Heart right ventricle (tissue), 16 donors: ENCODE results near the gene HES6. TPM values are rescaled to one million over a fixed set of nuclear protein-coding genes. Genes with fewer than 3 reads are reported as not detected.

Experiments
- ATAC-seq, 8 donors: fragments of 200-7000 bp; cut with Tn5 transposase; one replicate each; pipeline ENCODE4 v1.9.1; 2020; ENCODE audit warnings: mild to moderate bottlenecking in 8 of 8, moderate library complexity in 8 of 8, moderate number of reproducible peaks in 1 of 8
- DNase-seq, 2 donors: peaks; one replicate each; pipeline ENCODE4 v3.0.0-alpha.2; 2020
- H3K27ac ChIP-seq, 10 donors: fragments of 200-600 bp; sonication (generic) in 2 of 10; one replicate each; pipeline versions ENCODE4 v1.5.0 to v1.8.0; 2020 to 2022; ENCODE audit warnings: mild to moderate bottlenecking in 3 of 10
- H3K27me3 ChIP-seq, 7 donors: fragments of 200-600 bp; one replicate each; pipeline ENCODE4 v1.8.0; 2021 to 2022; ENCODE audit warnings: mild to moderate bottlenecking in 2 of 7
- H3K36me3 ChIP-seq, 9 donors: fragments of 200-600 bp; sonication (generic) in 1 of 9; one replicate each; pipeline versions ENCODE4 v1.5.0 to v1.8.0; 2020 to 2022; ENCODE audit warnings: mild to moderate bottlenecking in 2 of 9
- H3K4me1 ChIP-seq, 9 donors: fragments of 200-600 bp; sonication (generic) in 1 of 9; one replicate each; pipeline versions ENCODE4 v1.5.0 to v1.8.0; 2020 to 2022; ENCODE audit warnings: mild to moderate bottlenecking in 4 of 9
- H3K4me3 ChIP-seq, 10 donors: fragments of 200-600 bp; sonication (generic) in 2 of 10; one replicate each; pipeline versions ENCODE4 v1.5.0 to v1.8.0; 2020 to 2022; ENCODE audit warnings: mild to moderate bottlenecking in 7 of 10, moderate library complexity in 2 of 10
- H3K9me3 ChIP-seq, 11 donors: fragments of 200-600 bp in 10 of 11; sonication (generic) in 2 of 11; one replicate each; pipeline versions ENCODE4 v1.5.0 to v1.8.0; 2013 to 2022; ENCODE audit warnings: mild to moderate bottlenecking in 2 of 11, control low read depth in 1 of 11, moderate library complexity in 1 of 11
- CTCF ChIP-seq, 9 donors: fragments of 200-600 bp; sonication (generic) in 2 of 9; IDR thresholded peaks; one replicate each; pipeline versions ENCODE4 v1.5.0 to v1.8.0; 2021 to 2022; ENCODE audit warnings: antibody characterized with exemption in 9 of 9, mild to moderate bottlenecking in 5 of 9, moderate library complexity in 1 of 9
- WGBS, 2 donors: extraction: QIAGEN DNeasy Blood & Tissue Kit; methylation state at CpG; one replicate each; pipeline ENCODE4 v1.1.7; 2013; ENCODE audit warnings: inconsistent platforms in 1 of 2; 5-methylcytosine and 5-hydroxymethylcytosine counted together
- intact Hi-C, 10 donors: fragments of 100-400 bp; cut with DNase I; formaldehyde crosslinking; loops; one replicate each; pipeline versions ENCODE4 v1.11.1 to v1.14.2; 2022
- polyA plus RNA-seq, 2 donors: library from polyadenylated mRNA; stranded (reverse); fragments of 200-250 nt; gene quantifications; one replicate each; pipeline ENCODE4 v1.2.3, GENCODE V29; 2013
- total RNA-seq, 10 donors: library from RNA; stranded (reverse); fragmentation: NEBNext Ultra II Directional in 3 of 10; extraction: Animal tissue kit (Norgen Biotek cat#: 25700) in 3 of 10; gene quantifications; one replicate each; pipeline versions ENCODE4 v1.2.1 to v1.2.4, GENCODE V29; 2021 to 2023
- donor health status: Arrhythmogenic right ventricular cardiomyopathy.
- donor health status: ischemic (EF 13 %, LVEDD 7.1; RV severe dilation, severe dysfunction).
- donor health status: healthy with polysubstance abuse.
- donor health status: DM: no; HTN: yes; CAD: no.
- donor health status: DM: no; HTN: no; CAD: no.
- donor health status: ischemic (EF 25% LVEDD 6.9; RV normal size, moderate dysfunction).
- donor health status: ischemic (EF 25% LVEDD 5.7; RV mildly dilated, moderate dysfunction).
- donor health status: healthy.
- donor health status: DM: yes; HTN: yes; CAD: no.
- donor health status: Ischemic cardiomyopathy.
- donor health status: ischemic (EF 35%, LVEDD 5.7; RV mildly dilated, moderate dysfunction).
- donor health status: nonischemic (EF 11% LVEDD 7.7; RV severe dilation, severe dysfunction).
- donor health status: DM: yes; HTN: yes; CAD: no.
- donor health status: PGD.
- donor health status: ischemic (EF 29% LVEDD 5.4; RV normal size, mild dysfunction).
- donor health status: nonischemic (EF 23%, LVEDD 6.1; RV moderate dilation, normal function).

The HES6 gene
- total and polyA plus RNA-seq, 12 donors, result 1.1 to 6.9 (median 2.1) TPM

- intact Hi-C loops, result no loop called here
- no peak overlapping the region for H3K4me3 ChIP-seq
- peaks cover 10 to 42% (median 31%) of the 10 kb centered on the region in 9 donors for H3K4me1 ChIP-seq
- H3K9me3 ChIP-seq, result no peaks in the 10 kb centered on the region
- WGBS, 2 donors, result 91% methylated on average over 5 of the region's 5 CpGs
- no peak for DNase-seq
- peaks cover 0 to 60% (median 19%) of the 10 kb centered on the region in 7 donors for H3K27me3 ChIP-seq
- no peak for ATAC-seq
- H3K36me3 ChIP-seq, result no peaks in the 10 kb centered on the region
- no peak for TF ChIP-seq CTCF (IDR thresholded peaks at IDR 0.05)
- no peak overlapping the region for H3K27ac ChIP-seq
Measured at GRCh38 chr2:238238311-238238765, 1.5 kb downstream of the HES6 start.

- peaks cover 0 to 60% (median 19%) of the 10 kb centered on the region in 7 donors for H3K27me3 ChIP-seq
- ATAC-seq (no peak), DNase-seq (no peak)
- peaks cover 5 to 34% (median 24%) of the 10 kb centered on the region in 9 donors for H3K4me1 ChIP-seq
- WGBS, 2 donors, result 79 to 90% methylated on average over 11 of the region's 11 CpGs
- H3K36me3 ChIP-seq, result no peaks in the 10 kb centered on the region
- intact Hi-C loops, result no loop called here
- no peak overlapping the region for H3K27ac ChIP-seq
- no peaks in the 10 kb centered on the region for H3K9me3 ChIP-seq
- H3K4me3 ChIP-seq, result no peak overlapping the region
- TF ChIP-seq CTCF (IDR thresholded peaks at IDR 0.05), result no peak
Measured at GRCh38 chr2:238237431-238238135, 2.3 kb downstream of the HES6 start.

- Histone ChIP-seq H3K4me1 (peaks cover 4 to 32% (median 18%) of the 10 kb centered on the region in 9 donors), H3K4me3 (no peak overlapping the region), H3K9me3 (no peaks in the 10 kb centered on the region), H3K27ac (no peak overlapping the region), H3K36me3 (no peaks in the 10 kb centered on the region), H3K27me3 (peaks cover 0 to 58% (median 19%) of the 10 kb centered on the region in 7 donors)
- DNase-seq, result no peak
- intact Hi-C loops, result no loop called here
- no peak for ATAC-seq
- TF ChIP-seq CTCF (IDR thresholded peaks at IDR 0.05), result no peak
- WGBS, 2 donors, result 81 to 93% methylated on average over 4 of the region's 4 CpGs
Measured at GRCh38 chr2:238236571-238236970, 3.3 kb downstream of the HES6 start.

- H3K4me3 ChIP-seq, result no peak overlapping the region
- no peaks in the 10 kb centered on the region for H3K36me3 ChIP-seq
- no peaks in the 10 kb centered on the region for H3K9me3 ChIP-seq
- no peak for DNase-seq
- intact Hi-C loops, result no loop called here
- ATAC-seq, result no peak
- peaks cover 0 to 51% (median 19%) of the 10 kb centered on the region in 7 donors for H3K27me3 ChIP-seq
- H3K4me1 ChIP-seq, result peaks cover 1 to 34% (median 19%) of the 10 kb centered on the region in 9 donors
- no peak overlapping the region for H3K27ac ChIP-seq
- 89 to 94% methylated on average over 7 of the region's 7 CpGs for WGBS, 2 donors
- TF ChIP-seq CTCF (IDR thresholded peaks at IDR 0.05), result no peak
Measured at GRCh38 chr2:238235856-238236255, 4.0 kb downstream of the HES6 start.
